A549 (cell line): ENCODE results near the gene SLC35F3. TPM values are rescaled to one million over a fixed set of nuclear protein-coding genes. Genes with fewer than 3 reads are reported as not detected.

Experiments
- ATAC-seq, 2 experiments: fragments of 200-7000 bp in 1 of 2; fragments of >200 bp in 1 of 2; cut with Nextera tagmentation in 1 of 2; cut with Tn5 transposase in 1 of 2; 3 replicates each; pipeline versions ENCODE4 v1.8.0 to v1.9.1; 2018 to 2020; ENCODE audit warnings: mild to moderate bottlenecking in 1 of 2, moderate library complexity in 1 of 2
- CTCF ChIA-PET: fragments of 300-600 bp; sonication (Branson Sonifier 250); formaldehyde crosslinking; extraction: SDS; loops from one replicate; lab custom pipeline; 2021; ENCODE audit warnings: antibody characterized with exemption, inconsistent platforms; lab: Yijun Ruan, JAX
- POLR2A ChIA-PET: fragments of 350-600 bp; formaldehyde crosslinking; extraction: SDS; loops from one replicate; lab custom pipeline; 2021; ENCODE audit warnings: antibody characterized with exemption, inconsistent platforms; lab: Yijun Ruan, JAX
- DNase-seq, 2 experiments: peaks; one replicate each; pipeline versions ENCODE4 v3.0.0 to v3.0.0-alpha.2; 2011 to 2016; ENCODE audit warnings: low read depth in 1 of 2, low spot score in 1 of 2
- FAIRE-seq: peaks from 2 replicates; lab custom pipeline; 2011; peaks lifted over from hg19 to GRCh38; lab: Jason Lieb, UNC
- H3K27ac ChIP-seq, 2 experiments: fragments of >200 bp; sonication (Bioruptor Twin); formaldehyde crosslinking; 3 replicates each; pipeline ENCODE4 v1.5.1; 2016 to 2017
- H3K4me1 ChIP-seq: fragments of >200 bp; sonication (Bioruptor Twin); formaldehyde crosslinking; 3 replicates; pipeline ENCODE4 v1.6.1; 2016
- H3K4me2 ChIP-seq: fragments of >200 bp; sonication (Bioruptor Twin); formaldehyde crosslinking; 3 replicates; pipeline ENCODE4 v1.6.1; 2016
- H3K4me3 ChIP-seq: fragments of >200 bp; sonication (Bioruptor Twin); formaldehyde crosslinking; 3 replicates; pipeline ENCODE4 v1.5.1; 2016
- H3K9me3 ChIP-seq: fragments of >200 bp; sonication (Bioruptor Twin); formaldehyde crosslinking; 3 replicates; pipeline ENCODE4 v1.6.1; 2016
- ATOH8 ChIP-seq: fragments of 250-450 bp; sonication (Bioruptor Pico); IDR thresholded peaks from 2 replicates; pipeline ENCODE4 v1.5.0; 2020; ENCODE audit warnings: low read depth, mild to moderate bottlenecking, moderate library complexity
- FOSL2 ChIP-seq, 2 experiments: fragments of 450-650 bp in 1 of 2; fragments of >200 bp in 1 of 2; sonication (Bioruptor Twin) in 1 of 2; formaldehyde crosslinking; IDR thresholded peaks; 2 replicates each; pipeline versions ENCODE4 v1.5.0 to v1.6.1; 2016 to 2020; ENCODE audit warnings: mild to moderate bottlenecking in 1 of 2, moderate library complexity in 1 of 2
- JUNB ChIP-seq: fragments of >200 bp; sonication (Bioruptor Twin); formaldehyde crosslinking; IDR thresholded peaks from 2 replicates; pipeline ENCODE4 v1.6.1; 2016
- MAX ChIP-seq: IDR thresholded peaks from 2 replicates; pipeline ENCODE4 v1.6.1; 2012
- MYC ChIP-seq: IDR thresholded peaks from 2 replicates; pipeline ENCODE4 v1.6.1; 2012; ENCODE audit warnings: mild to moderate bottlenecking, inconsistent platforms, low read length, improper control_type of control experiment, borderline replicate concordance
- PBX3 ChIP-seq: IDR thresholded peaks from 2 replicates; pipeline ENCODE4 v1.6.1; 2012
- POLR2AphosphoS2 ChIP-seq: conservative IDR thresholded peaks from 2 replicates; pipeline ENCODE4 v1.6.1; 2012; ENCODE audit warnings: low read length, improper control_type of control experiment, inconsistent platforms
- RFX5 ChIP-seq: fragments of 450-650 bp; IDR thresholded peaks from 2 replicates; pipeline ENCODE4 v1.7.1; 2014; ENCODE audit warnings: antibody characterized with exemption, mild to moderate bottlenecking, moderate library complexity
- SMC3 ChIP-seq: fragments of >200 bp; sonication (Bioruptor Twin); formaldehyde crosslinking; IDR thresholded peaks from 3 replicates; pipeline ENCODE4 v1.6.1; 2018; ENCODE audit warnings: inconsistent platforms
- SREBF2 ChIP-seq: fragments of 450-650 bp; IDR thresholded peaks from 2 replicates; pipeline ENCODE4 v1.6.1; 2014; ENCODE audit warnings: mild to moderate bottlenecking, moderate library complexity
- TFCP2L1 ChIP-seq: fragments of 250-450 bp; sonication (Bioruptor Pico); IDR thresholded peaks from 2 replicates; pipeline ENCODE4 v1.5.0; 2021; ENCODE audit warnings: mild to moderate bottlenecking
- TP53 ChIP-seq: fragments of 250-450 bp; sonication (Bioruptor Pico); IDR thresholded peaks from 2 replicates; pipeline ENCODE4 v1.5.0; 2021; ENCODE audit warnings: mild to moderate bottlenecking, moderate library complexity
- ZFP36 ChIP-seq: fragments of 450-650 bp; IDR thresholded peaks from 2 replicates; pipeline ENCODE4 v1.6.1; 2014; ENCODE audit warnings: borderline replicate concordance; ENCODE audit not compliant: partially characterized antibody
- WGBS: methylation state at CpG from one replicate; pipeline ENCODE4 v1.1.6; 2017; ENCODE audit errors: missing lambda C conversion rate; 5-methylcytosine and 5-hydroxymethylcytosine counted together
- polyA plus RNA-seq, 4 experiments: library from polyadenylated mRNA; depleted of rRNA in 3 of 4; stranded (reverse); fragments of >200 nt; fragmentation: RNase III in 1 of 4; extraction: RNeasy Plus Mini Kit Qiagen cat#74134 plus additional on column Dnase treatment in 1 of 4; gene quantifications; 2 replicates in 3 of 4; 3 replicates in 1 of 4; pipeline ENCODE4 v1.2.3, GENCODE V29; 2011 to 2017
- TF ChIP-seq, protein P1 (sequence below): fragments of >200 bp; sonication (Bioruptor Twin); formaldehyde crosslinking; IDR thresholded peaks from 2 replicates; pipeline ENCODE4 v1.6.1; 2016
- TF ChIP-seq, protein P2 (sequence below): fragments of 200-600 bp; sonication (generic); IDR thresholded peaks from 2 replicates; pipeline ENCODE4 v1.6.1; 2016; ENCODE audit warnings: antibody characterized with exemption, mild to moderate bottlenecking, moderate library complexity

Gene SLC35F3
- polyA plus RNA-seq, 2 of the 4 experiments (the other 2 are of a cell fraction): 5.5 to 7.8 TPM

DNA sequence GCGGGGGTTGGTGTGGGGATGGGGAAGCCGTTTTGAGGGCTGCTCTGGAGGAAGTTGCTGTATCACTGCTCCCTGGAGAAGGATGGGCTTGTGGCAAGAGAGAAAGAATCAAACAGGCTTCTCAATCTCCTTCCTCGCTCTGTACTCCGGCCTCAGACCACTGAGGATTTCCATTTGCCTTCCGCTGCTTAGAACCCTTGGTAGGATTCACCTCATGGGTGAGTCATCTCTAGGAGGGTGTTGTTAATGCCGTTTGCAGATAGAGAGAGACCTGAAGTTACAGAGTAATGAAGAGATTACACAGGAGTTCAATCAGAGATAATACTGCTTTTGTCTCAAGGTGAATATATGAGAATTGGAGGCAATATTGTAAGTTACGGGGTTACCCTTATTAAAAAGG lies 15.3 kb downstream of the SLC35F3 start:
- Histone ChIP-seq H3K4me1 (peaks cover 47% of the 10 kb centered on the region), H3K27ac (peak overlapping the region; percentile 50 to 73; a peak in 5 of 6 replicates), H3K4me3 (no peak overlapping the region), H3K4me2 (peak overlapping the region; percentile 65), H3K9me3 (0 out of 3 replicates have a peak, but pooled peaks cover 9% of the 10 kb centered on the region)
- ATAC-seq: peak; percentile 67 to 82
- peak; percentile 23 for FAIRE-seq
- POLR2A ChIA-PET: no interaction called here
- DNase-seq: no peak
- 55% methylated on average over 7 of the region's 7 CpGs for WGBS
- CTCF ChIA-PET: interaction anchor here (1.4 to 1.7 kb wide), 2 partner anchors 16 to 147 kb away, joined by 4 to 6 read pairs; partner anchors contain the start of gene SLC35F3
- no peak for TF ChIP-seq MAX
- TF ChIP-seq MYC: no peak
- no peak for TF ChIP-seq POLR2AphosphoS2
- no peak for TF ChIP-seq FOSL2 (IDR thresholded peaks at IDR 0.05)
- TF ChIP-seq FOSL2 (CRISPR knock-in tag; IDR thresholded peaks at IDR 0.05): peak; percentile 77
- TF ChIP-seq, all 56 proteins: peak for 1

GRCh38 chr1:233928123-233928522 lies 23.6 kb downstream of the SLC35F3 start:
- Histone ChIP-seq H3K4me2 (no peak overlapping the region), H3K27ac (no peak overlapping the region), H3K4me1 (no peaks in the 10 kb centered on the region), H3K9me3 (no peaks in the 10 kb centered on the region), H3K4me3 (no peak overlapping the region)
- ChIA-PET CTCF (interaction anchor here (1.9 kb wide), 1 partner anchor 138 kb away, joined by 4 read pairs; no protein-coding TSS in a partner anchor), POLR2A (no interaction called here)
- ATAC-seq: no peak
- no peak for DNase-seq
- TF ChIP-seq SREBF2: no peak
- no peak for TF ChIP-seq ATOH8 (CRISPR knock-in tag)
- FAIRE-seq: no peak
- WGBS: 64% methylated on average over 2 of the region's 2 CpGs

DNA sequence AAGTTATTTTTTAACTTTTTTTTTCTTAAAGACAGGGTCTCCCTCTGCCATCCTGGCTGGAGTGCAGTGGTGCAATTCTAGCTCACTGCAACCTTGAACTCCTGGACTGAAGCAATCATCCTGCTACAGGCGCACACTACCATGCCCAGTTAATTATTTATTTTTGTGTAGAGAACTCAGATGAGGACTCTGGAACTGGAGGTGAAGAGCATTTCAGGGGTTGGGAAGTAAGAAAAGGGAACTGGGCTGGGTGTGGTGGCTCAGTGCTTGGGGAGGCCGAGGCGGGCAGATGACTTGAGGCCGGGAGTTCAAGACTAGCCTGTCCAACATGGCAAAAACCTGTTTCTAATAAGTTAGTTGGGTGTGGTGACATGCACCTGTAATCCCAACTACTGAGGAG lies 28.9 kb downstream of the SLC35F3 start:
- H3K27ac ChIP-seq: no peak overlapping the region
- 0 out of 3 replicates have a peak, but pooled peaks cover 4% of the 10 kb centered on the region for H3K4me1 ChIP-seq
- ChIA-PET POLR2A (no interaction called here), CTCF (interaction anchor here (0.6 kb wide), 1 partner anchor 955 kb away, joined by 3 read pairs; no protein-coding TSS in a partner anchor)
- H3K4me2 ChIP-seq: no peak overlapping the region
- no peaks in the 10 kb centered on the region for H3K9me3 ChIP-seq
- no peak for ATAC-seq
- TF ChIP-seq, protein P1, sequence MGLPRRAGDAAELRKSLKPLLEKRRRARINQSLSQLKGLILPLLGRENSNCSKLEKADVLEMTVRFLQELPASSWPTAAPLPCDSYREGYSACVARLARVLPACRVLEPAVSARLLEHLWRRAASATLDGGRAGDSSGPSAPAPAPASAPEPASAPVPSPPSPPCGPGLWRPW: no peak
- TF ChIP-seq FOSL2 (IDR thresholded peaks at IDR 0.05) (no peak), FOSL2 (CRISPR knock-in tag; IDR thresholded peaks at IDR 0.05) (no peak), ZFP36 (no peak), TFCP2L1 (CRISPR knock-in tag) (no peak), JUNB (no peak), SMC3 (no peak), TP53 (no peak), PBX3 (no peak), RFX5 (no peak), POLR2AphosphoS2 (no peak)
- TF ChIP-seq, protein P2, sequence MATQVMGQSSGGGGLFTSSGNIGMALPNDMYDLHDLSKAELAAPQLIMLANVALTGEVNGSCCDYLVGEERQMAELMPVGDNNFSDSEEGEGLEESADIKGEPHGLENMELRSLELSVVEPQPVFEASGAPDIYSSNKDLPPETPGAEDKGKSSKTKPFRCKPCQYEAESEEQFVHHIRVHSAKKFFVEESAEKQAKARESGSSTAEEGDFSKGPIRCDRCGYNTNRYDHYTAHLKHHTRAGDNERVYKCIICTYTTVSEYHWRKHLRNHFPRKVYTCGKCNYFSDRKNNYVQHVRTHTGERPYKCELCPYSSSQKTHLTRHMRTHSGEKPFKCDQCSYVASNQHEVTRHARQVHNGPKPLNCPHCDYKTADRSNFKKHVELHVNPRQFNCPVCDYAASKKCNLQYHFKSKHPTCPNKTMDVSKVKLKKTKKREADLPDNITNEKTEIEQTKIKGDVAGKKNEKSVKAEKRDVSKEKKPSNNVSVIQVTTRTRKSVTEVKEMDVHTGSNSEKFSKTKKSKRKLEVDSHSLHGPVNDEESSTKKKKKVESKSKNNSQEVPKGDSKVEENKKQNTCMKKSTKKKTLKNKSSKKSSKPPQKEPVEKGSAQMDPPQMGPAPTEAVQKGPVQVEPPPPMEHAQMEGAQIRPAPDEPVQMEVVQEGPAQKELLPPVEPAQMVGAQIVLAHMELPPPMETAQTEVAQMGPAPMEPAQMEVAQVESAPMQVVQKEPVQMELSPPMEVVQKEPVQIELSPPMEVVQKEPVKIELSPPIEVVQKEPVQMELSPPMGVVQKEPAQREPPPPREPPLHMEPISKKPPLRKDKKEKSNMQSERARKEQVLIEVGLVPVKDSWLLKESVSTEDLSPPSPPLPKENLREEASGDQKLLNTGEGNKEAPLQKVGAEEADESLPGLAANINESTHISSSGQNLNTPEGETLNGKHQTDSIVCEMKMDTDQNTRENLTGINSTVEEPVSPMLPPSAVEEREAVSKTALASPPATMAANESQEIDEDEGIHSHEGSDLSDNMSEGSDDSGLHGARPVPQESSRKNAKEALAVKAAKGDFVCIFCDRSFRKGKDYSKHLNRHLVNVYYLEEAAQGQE: no peak
- TF ChIP-seq, all 56 proteins: peak for 0
- FAIRE-seq (no peak), DNase-seq (no peak)
- WGBS: 93% methylated on average over 4 of the region's 4 CpGs
- no peak overlapping the region for H3K4me3 ChIP-seq
